ENCODE measurements around the gene CEACAM4. TPM values are rescaled to one million over a fixed set of nuclear protein-coding genes. Genes with fewer than 3 reads are reported as not detected.

The CEACAM4 gene
- total and polyA plus RNA-seq, 4 donors = 0.63 to 2.2 (median 0.80) TPM

DNA sequence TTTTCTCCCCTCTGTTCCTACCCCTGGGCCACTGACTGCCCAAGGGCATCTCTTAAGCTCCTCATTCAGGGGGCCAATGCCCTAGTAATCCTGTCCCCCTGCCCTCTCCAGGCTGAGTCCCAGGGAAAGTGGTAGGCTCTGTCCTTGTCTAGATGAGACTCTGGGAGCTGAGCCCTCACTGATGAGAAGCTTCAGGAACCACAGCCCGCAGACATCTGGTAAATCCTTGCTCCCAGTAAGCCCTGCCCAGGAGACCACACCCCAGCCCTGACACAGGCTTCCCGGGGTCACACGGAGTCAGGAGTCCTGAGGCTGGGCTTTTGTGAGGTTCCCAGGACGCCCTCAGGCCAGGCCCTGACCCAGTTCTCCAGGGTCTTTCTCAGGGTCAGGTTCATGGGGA, 1.9 kb downstream of the CEACAM4 start:
- H3K4me1 ChIP-seq (ENCODE audit: control insufficient read depth in 4 of 4, insufficient read depth in 4 of 4, low read length in 3 of 4) = peaks cover 0 to 2% (median 0%) of the 10 kb centered on the region in 4 donors
- H3K9me3 ChIP-seq (ENCODE audit: control insufficient read depth in 4 of 4, low read length in 3 of 4) = no peaks in the 10 kb centered on the region
- no peaks in the 10 kb centered on the region for H3K36me3 ChIP-seq (ENCODE audit: control insufficient read depth in 4 of 4, insufficient read depth in 3 of 4, low read depth in 1 of 4, low read length in 3 of 4)
- DNase-seq (ENCODE audit: low spot score) = no peak
- TF ChIP-seq GABPA (IDR thresholded peaks at IDR 0.05 in 1 of 2, conservative IDR thresholded peaks at IDR 0.05 in 1 of 2) (no peak), HNF4A (conservative IDR thresholded peaks at IDR 0.05) (no peak), TAF1 (conservative IDR thresholded peaks at IDR 0.05) (no peak), HNF4G (IDR thresholded peaks at IDR 0.05) (no peak), NR2F2 (IDR thresholded peaks at IDR 0.05) (no peak), YY1 (IDR thresholded peaks at IDR 0.05) (no peak), EGR1 (IDR thresholded peaks at IDR 0.05; ENCODE audit: low read depth in 2 of 2) (no peak), SP1 (IDR thresholded peaks at IDR 0.05) (no peak), RAD21 (IDR thresholded peaks at IDR 0.05) (no peak)
- TF ChIP-seq, protein P1, sequence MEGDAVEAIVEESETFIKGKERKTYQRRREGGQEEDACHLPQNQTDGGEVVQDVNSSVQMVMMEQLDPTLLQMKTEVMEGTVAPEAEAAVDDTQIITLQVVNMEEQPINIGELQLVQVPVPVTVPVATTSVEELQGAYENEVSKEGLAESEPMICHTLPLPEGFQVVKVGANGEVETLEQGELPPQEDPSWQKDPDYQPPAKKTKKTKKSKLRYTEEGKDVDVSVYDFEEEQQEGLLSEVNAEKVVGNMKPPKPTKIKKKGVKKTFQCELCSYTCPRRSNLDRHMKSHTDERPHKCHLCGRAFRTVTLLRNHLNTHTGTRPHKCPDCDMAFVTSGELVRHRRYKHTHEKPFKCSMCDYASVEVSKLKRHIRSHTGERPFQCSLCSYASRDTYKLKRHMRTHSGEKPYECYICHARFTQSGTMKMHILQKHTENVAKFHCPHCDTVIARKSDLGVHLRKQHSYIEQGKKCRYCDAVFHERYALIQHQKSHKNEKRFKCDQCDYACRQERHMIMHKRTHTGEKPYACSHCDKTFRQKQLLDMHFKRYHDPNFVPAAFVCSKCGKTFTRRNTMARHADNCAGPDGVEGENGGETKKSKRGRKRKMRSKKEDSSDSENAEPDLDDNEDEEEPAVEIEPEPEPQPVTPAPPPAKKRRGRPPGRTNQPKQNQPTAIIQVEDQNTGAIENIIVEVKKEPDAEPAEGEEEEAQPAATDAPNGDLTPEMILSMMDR (IDR thresholded peaks at IDR 0.05; ENCODE audit: low read depth, low read length, missing input control) = no peak
- TF ChIP-seq, protein P2, sequence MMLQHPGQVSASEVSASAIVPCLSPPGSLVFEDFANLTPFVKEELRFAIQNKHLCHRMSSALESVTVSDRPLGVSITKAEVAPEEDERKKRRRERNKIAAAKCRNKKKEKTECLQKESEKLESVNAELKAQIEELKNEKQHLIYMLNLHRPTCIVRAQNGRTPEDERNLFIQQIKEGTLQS (IDR thresholded peaks at IDR 0.05) = no peak
- no peak overlapping the region for H3K4me3 ChIP-seq (ENCODE audit: low read depth in 1 of 3, low read length in 3 of 3)
- H3K9ac ChIP-seq (ENCODE audit: low read depth in 1 of 2, low read length in 2 of 2) = no peak overlapping the region
- WGBS = 52% methylated on average over 4 of the region's 4 CpGs
- H3K27me3 ChIP-seq (ENCODE audit: control insufficient read depth in 4 of 4, insufficient read depth in 4 of 4, low read length in 3 of 4) = peaks cover 0 to 3% (median 1%) of the 10 kb centered on the region in 4 donors
- H3K27ac ChIP-seq (ENCODE audit: low read depth in 1 of 2, low read length in 2 of 2) = no peak overlapping the region

DNA sequence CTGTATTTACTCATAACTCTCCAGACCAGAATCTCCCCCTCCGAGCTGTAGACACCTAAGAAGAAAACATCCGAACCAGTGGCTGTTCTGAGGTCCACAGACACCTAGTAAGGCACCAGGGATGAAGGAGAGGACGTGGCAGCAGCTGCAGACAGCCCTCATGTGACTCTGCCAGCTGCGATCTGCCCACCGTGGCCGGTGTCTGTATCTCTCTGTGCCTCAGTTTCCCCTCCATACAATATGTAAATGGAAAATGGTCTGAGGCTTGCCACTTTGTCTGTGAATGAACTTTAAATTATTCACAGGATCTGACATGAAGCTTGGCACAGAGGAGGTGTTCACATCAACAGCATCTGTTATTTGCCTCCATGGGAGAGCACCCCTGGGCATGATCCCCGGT, 2.4 kb downstream of the CEACAM4 start:
- 66% methylated on average over 7 of the region's 7 CpGs for WGBS
- H3K9ac ChIP-seq (ENCODE audit: low read depth in 1 of 2, low read length in 2 of 2) = no peak overlapping the region
- no peaks in the 10 kb centered on the region for H3K9me3 ChIP-seq (ENCODE audit: control insufficient read depth in 4 of 4, low read length in 3 of 4)
- DNase-seq (ENCODE audit: low spot score) = no peak
- H3K27ac ChIP-seq (ENCODE audit: low read depth in 1 of 2, low read length in 2 of 2) = no peak overlapping the region
- no peaks in the 10 kb centered on the region for H3K36me3 ChIP-seq (ENCODE audit: control insufficient read depth in 4 of 4, insufficient read depth in 3 of 4, low read depth in 1 of 4, low read length in 3 of 4)
- no peak for TF ChIP-seq FOXA2 (IDR thresholded peaks at IDR 0.05)
- TF ChIP-seq HNF4A (conservative IDR thresholded peaks at IDR 0.05) = no peak
- TF ChIP-seq TAF1 (conservative IDR thresholded peaks at IDR 0.05) = no peak
- TF ChIP-seq RAD21 (IDR thresholded peaks at IDR 0.05) = no peak
- no peak for TF ChIP-seq SP1 (IDR thresholded peaks at IDR 0.05)
- TF ChIP-seq, protein P3, sequence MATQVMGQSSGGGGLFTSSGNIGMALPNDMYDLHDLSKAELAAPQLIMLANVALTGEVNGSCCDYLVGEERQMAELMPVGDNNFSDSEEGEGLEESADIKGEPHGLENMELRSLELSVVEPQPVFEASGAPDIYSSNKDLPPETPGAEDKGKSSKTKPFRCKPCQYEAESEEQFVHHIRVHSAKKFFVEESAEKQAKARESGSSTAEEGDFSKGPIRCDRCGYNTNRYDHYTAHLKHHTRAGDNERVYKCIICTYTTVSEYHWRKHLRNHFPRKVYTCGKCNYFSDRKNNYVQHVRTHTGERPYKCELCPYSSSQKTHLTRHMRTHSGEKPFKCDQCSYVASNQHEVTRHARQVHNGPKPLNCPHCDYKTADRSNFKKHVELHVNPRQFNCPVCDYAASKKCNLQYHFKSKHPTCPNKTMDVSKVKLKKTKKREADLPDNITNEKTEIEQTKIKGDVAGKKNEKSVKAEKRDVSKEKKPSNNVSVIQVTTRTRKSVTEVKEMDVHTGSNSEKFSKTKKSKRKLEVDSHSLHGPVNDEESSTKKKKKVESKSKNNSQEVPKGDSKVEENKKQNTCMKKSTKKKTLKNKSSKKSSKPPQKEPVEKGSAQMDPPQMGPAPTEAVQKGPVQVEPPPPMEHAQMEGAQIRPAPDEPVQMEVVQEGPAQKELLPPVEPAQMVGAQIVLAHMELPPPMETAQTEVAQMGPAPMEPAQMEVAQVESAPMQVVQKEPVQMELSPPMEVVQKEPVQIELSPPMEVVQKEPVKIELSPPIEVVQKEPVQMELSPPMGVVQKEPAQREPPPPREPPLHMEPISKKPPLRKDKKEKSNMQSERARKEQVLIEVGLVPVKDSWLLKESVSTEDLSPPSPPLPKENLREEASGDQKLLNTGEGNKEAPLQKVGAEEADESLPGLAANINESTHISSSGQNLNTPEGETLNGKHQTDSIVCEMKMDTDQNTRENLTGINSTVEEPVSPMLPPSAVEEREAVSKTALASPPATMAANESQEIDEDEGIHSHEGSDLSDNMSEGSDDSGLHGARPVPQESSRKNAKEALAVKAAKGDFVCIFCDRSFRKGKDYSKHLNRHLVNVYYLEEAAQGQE (IDR thresholded peaks at IDR 0.05) = no peak
- TF ChIP-seq, protein P4, sequence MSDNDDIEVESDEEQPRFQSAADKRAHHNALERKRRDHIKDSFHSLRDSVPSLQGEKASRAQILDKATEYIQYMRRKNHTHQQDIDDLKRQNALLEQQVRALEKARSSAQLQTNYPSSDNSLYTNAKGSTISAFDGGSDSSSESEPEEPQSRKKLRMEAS (IDR thresholded peaks at IDR 0.05) = no peak
- no peak for TF ChIP-seq RXRA (IDR thresholded peaks at IDR 0.05)
- peaks cover 0 to 2% (median 0%) of the 10 kb centered on the region in 4 donors for H3K4me1 ChIP-seq (ENCODE audit: control insufficient read depth in 4 of 4, insufficient read depth in 4 of 4, low read length in 3 of 4)
- H3K4me3 ChIP-seq (ENCODE audit: low read depth in 1 of 3, low read length in 3 of 3) = no peak overlapping the region
- peaks cover 0 to 3% (median 1%) of the 10 kb centered on the region in 4 donors for H3K27me3 ChIP-seq (ENCODE audit: control insufficient read depth in 4 of 4, insufficient read depth in 4 of 4, low read length in 3 of 4)

Data from liver (tissue), 9 donors.